Measurements from ENCODE around the gene ANKRD1.
"Not testable (repeated sequence)": the region's sequence is repeated elsewhere in the genome, so short reads cannot be mapped to it uniquely, and the experiment has no call there.

ANKRD1 gene

DNA sequence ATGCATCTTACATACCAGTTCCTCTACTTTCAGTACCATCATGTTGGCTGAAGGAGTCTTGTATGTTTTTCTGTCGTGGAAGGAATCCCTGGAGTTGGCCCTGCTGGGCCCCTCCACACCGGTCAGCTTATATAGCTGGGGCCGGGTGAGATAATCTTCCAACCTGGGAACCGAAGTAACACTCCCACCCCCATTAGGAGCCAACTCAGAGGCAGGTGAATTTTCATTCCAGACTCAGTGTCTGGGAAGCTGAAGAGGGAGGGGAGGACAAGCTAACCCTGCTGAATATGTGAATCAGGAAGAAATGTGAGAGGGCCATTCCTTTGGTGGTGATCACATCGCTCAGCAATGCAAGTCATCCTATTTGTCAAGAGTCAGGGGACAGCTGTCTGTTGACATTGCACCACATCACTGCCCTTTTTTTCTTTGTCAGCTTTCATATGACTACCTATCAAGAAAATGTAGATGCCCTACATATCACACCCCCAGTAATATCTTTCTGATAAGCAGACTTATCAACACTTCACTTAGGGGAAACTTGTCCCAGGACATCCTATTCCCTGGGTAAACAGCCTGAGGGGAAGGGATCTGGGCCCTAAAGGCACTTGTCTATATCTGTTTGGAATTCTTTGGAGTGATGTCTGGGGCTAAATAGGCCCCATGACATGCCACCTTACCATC is at the start of gene ANKRD1:
TSS of gene ANKRD1 (minus strand) at position 102 of the 681 bp plus-strand sequence. CDS start at position 42, 60 bp downstream.
- DNase-seq: no peak

DNA sequence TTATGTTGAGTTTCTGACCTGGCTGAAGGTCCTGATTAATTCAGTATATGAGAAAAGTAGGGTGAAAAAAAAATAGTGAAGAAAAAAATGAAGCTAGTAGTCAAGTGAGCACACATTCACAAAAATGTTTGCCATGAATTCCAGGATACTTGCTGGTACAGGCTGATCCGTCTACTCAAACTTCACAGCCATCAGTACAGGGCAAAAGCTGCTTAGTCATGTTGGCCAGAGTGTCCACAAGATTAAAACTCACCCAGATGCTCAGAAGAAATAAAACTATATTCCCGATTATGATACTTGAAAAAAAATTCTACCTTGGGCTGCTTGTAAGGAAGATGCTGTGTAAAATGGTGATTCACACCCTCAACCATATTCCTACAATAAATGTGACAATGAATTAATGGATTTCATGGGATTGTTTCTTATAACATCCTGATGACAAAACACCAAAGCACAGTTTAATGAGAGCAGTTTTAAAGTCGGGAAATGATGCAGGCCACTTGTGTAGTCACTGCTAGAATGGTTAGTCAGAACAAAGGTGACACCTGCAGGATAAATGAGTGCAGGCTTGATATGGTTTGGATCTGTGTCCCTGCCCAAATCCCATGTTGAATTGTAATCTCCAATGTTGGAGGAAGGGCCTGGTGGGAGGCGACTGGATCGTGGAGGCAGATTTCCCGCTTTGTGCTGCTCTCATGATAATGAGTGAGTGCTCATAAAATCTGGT is 49.2 kb upstream of the ANKRD1 start:
- DNase-seq: no peak

DNA sequence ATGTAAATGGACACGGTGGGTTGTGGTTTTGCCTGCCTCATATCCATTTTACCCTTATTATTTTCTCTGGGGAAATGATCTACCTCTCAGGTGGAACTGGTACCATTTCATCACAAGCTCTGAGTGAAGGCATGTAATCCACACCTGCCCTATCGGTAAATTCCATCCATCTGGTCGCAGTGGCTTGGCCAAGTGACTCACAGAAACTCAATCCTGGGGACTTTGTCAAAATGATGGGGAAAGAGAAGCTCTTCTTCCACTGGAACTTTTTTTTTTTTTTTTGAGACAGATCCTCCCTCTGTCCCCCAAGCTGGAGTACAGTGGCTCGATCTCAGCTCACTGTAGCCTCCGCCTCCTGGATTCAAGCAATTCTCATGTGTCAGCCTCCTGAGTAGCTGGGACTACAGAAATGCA is 48.2 kb upstream of the ANKRD1 start:
- no peak for DNase-seq

DNA sequence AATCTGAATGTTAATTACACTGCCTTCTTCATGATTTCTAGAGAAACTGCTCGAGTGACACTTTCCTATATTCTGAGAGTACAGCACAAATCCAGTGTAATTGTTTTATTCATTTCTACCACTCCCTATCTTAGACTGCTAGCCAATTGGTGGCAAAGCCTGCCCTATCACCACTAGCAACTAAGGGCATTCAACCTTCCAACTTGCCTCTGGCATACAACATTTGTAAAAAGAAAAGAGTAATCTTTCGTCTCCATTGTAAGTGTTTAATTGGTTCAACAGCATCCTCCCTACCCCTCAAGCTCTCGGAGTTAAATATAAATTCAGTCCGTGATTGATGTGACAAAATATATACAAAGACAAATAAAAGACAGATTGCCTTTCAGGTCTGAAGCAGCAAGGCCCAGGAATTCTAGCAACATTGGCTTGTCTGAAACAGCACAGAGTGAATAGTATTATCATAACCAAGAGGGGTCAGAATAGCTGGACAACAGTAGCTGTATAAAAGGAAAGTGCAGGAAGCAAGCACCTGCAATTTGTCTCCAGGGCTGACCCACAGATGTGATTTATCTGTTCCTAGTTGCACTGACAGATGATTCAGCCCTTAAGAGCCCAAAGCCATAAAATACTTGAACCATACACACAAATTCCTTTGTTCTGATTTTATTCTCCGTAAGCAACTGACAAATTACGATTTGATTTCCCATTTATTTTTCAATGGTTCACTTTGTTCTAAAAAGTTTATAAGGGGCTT is 47.6 kb upstream of the ANKRD1 start:
- no peak for DNase-seq

DNA sequence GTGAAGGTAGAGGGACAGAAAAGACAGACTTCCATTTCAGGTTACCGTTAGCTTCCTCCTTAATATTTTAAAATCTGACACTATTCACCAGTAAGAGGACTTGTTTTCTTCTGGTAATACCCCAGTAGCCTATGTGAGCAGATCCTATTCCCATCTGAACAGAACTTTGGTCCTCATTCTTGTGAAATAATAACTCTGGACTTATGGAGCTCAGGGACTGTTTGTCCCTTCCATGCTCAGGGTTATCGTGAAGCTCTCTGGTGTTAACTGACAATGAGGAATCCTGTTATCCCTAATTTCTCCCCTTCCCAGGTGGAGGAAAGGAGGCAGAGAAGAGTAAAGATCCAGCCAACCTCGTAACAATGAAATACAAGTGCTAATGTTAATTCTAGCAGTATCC is 47.0 kb upstream of the ANKRD1 start:
- DNase-seq: no peak

DNA sequence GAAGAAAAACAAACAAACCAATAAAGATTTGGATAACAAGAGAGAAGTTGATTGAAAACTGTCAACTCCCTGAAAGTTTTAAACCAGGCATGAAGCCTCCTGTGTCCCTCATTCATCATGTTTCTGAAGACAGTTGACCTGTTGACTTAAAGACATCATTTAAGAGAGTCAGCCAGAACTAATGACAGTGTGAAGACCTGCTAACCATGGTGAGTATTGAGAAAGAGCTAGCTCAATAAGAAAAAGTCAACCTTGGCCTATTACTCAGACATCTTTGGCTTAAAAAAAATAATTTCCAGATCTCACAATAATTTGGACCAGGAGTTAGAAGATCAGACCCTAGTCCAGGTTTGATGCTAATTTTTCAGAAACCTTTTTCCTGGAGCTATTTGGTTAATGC is 45.3 kb upstream of the ANKRD1 start:
- no peak for DNase-seq

DNA sequence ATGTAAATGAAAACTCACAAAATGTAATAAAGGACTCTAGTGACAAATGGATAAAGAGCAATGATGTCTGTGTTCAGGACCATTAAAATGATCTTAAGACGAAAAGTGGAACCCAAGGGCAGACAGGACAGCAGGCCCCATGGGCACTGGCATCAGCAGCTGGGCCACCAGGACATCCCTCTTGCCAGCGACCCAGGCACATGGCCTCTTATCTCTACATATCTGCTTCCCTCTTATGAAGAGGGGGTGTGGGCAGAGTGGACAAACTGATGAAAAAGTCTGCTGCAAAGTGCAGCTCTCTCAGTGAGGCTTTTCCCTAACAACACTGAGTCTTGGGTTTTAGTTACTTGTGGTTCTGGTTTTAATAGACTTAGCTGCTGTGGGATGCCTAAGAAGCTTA is 44.8 kb upstream of the ANKRD1 start:
- DNase-seq: no peak

DNA sequence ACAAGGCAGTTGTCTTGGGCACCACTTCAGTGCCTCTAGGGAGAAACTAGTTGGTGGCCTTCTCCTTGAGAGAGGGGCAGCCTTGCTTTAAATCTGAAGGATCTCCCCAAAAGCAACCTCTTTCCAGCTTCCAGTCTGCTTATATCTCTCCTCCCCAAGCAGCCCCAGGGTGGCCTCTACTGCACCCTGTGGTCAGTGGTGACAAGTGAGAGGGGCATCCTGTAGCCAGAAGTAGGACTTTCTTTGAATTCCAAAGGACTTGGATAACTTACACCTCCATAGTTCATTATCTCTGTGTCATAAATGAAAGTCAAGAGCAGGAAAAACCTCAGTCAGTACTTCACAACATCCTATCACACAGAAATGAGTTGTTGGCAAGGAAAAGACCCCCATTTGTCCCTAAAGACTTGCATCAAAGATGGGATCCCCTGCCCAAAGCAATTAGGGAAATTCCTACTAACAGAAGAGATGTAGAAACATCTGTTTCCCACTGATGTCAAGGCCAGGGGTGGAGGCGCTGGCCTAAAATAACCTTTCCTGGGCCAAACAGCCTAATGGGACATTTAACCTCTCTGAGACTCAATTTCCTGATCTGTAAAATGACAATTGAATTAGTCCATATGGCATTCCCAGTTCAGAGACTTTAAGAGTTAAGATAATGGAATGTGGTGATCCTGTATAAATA is 44.0 kb upstream of the ANKRD1 start:
- DNase-seq: no peak

DNA sequence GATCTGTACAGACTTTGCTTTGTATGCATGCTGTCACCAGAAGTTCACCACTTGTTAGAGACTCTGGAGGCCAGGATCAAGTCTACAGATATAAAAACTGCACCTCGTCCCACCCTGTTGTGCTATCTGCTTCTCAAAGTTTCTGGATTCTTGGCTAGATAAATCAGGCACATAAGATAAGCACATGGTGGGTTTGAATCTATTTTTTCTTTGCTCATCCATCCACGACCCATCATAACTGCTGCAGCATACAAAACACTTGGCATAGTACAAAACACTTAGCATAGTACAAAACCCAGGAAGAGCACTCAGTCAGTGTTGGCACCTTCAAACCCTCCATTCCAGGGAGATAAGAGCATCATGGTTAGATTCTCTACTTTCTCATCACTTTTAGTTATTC is 42.4 kb upstream of the ANKRD1 start:
- no peak for DNase-seq

DNA sequence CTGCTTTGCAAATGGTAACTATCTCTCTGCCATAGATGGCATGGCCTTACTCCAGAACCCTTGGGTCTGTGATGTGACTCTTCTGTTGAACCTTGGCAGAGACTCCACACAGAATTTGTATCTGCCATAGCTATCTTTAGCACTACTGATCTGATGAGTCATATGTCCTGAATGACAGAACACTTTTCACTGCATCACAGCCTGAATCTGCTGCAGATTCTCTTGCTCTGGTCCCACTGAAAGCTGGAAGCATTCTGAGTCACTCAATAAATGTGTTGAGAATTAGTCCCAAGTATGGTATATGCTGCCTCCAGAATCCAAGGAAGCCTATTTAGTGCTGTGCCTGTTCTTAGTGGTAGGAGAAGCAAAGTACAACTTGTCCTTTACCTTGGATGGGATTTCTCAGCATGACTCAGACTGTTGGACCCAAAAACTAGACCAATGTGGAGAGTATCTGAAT is 39.5 kb upstream of the ANKRD1 start:
- DNase-seq: no peak

DNA sequence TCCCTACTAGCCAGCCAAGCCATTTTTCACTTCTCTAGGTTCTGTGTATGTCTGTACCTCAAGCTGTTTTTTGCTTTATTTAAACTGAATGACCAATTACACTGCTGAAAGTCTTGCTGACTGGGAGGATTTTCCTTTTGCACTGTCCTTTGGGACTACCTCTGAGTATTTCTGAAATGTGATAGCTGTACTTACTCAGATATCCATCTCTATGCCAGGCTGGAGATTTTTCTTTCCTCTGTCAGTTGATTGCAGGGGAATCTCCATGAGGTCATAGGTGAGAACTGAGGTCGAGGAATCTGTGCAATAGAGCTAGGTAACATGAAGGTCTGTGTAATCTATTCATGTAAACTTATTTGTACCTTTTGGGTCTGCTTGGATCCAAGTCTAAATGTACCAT is 38.9 kb upstream of the ANKRD1 start:
- DNase-seq: no peak

DNA sequence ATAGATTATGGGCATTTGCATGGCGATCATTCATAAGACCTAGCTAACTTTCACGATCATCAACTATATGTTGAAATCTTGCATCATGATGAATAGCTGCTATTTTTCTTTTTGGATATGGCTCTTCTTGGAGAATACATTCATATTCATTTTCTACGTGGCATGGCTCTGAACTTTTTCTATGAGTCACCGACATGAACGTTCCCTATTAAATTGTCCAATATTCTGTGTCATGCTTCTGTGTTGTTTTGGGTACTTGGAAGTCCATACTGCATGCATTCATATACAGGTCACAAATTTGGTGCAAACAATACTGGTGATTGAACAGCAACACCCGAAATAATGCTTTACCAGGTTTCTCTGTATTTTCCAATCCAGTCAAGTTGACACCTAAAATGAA is 37.9 kb upstream of the ANKRD1 start:
- no peak for DNase-seq

DNA sequence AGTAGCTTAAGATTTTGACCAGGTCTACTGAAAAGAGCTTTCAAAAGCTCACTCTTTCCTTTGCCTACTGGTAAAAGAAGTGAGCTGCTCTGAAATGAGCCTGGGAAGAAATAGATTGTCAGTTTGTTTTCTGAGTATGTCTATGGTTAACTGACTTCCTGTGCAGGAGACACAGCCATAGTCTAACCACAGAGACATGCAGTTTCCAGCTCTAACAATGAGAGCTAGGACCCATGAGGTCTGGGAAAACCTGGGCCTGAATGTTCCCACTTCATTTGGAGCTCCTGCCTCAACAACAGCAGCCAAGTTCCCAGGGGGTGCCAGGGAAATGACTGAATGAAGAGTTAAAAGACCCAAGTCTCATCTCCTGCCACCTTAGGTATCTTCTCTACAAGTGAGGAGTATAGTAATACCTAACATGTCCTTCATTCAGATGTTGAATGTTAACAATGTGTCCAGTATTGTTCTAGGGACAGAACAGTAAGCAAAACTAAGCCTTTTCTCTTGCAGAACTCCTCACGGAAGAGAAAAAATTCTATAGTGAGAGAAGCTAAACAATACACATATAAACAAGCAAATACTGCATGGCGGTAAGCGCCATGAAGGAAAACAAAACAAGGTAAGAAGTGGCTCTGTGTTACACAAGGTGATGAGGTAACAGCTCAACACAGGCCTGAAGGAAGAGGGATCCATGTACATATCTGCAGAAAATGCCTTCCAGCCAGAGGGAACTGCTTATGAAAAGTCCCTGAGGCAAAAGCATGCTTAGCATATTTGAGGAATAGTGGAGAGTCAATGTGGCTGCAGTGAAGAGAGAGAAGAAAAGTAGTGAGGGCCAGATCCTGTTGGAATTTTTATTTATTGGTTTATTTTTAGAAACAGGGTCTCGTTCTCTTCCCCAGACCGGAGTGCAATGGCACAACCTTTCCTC is 26.4 kb upstream of the ANKRD1 start:
- DNase-seq: no peak

DNA sequence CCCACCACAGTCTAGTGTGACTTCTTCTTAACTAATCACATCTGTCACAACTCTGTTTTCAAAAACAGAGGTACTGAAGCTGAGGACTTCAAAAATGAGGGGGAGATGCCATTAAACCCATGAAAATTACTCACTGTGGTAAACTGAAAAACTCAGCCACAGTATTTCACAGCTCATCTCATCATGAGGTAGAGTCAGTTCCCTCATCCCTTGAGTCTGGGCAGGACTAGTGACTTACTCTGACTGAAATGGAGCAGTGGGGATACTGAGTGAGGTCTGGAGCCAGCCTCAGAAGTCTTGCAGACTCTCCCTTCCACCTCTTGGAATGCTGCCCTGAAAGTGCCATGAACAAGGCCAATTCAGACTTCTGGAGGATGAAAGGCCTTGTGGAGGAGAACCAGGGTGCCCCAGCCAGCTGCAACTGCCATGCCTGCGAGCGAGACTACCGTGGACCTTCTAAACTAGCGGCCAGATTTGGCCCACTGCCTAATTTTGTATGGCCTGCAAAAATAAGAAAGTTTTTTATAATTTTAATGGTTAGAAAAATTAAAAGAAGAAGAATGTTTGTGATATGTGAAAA is 24.7 kb upstream of the ANKRD1 start:
- DNase-seq: no peak

DNA sequence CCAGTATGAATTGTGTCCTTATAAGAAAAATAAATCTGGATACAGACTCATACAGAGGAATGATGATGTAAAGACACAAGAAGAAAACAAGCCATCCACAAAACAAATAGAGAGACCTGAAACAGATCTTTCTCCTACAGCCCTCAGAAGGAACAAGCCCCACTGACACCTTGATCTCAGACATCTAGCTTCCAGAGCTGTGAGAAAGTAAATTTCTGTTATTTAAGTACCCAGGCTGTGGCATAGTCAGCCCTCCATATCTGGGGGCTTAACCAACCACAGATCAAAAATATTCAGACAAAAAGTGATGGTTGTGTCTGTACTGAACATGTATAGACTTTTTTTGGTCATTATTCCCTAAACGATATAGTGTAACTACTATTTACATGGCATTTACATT is 23.9 kb upstream of the ANKRD1 start:
- DNase-seq: no peak

DNA sequence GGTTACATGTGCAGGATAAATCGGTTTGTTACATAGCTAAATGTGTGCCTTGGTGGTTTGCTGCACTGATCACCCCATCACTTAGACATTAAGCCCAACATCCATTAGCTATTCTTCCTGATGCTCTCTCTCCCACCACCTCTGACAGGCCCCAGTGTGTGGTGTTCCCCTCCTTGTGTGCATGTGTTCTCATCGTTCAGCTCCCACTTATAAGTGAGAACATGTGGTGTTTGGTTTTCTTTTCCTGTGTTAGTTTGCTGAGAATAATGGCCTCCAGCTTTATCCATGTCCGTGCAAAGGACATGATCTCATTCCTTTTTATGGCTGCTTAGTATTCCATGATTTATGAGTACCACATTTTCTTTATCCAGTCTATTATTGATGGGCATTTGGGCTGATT is 22.1 kb upstream of the ANKRD1 start:
- DNase-seq: not testable (repeated sequence)

DNA sequence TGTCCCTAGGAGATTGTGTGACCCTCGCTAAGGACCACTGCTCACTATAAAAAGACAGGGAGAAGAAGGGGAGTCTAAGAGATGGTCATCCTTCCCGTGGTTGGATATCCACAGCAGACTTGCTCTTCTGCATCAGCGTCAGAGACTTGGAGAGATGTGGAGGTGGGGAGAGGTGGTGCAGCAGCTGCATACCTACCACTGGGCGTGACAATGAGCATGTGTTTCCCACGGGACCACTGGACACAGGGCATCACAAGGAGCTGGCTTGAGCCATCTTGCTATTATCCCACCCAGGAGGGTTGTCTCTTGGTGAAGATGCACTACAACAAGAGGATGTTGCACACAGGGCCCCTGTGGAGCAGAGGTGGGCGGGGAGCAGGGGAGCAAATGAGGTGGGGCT is 18.8 kb upstream of the ANKRD1 start:
- DNase-seq: no peak

DNA sequence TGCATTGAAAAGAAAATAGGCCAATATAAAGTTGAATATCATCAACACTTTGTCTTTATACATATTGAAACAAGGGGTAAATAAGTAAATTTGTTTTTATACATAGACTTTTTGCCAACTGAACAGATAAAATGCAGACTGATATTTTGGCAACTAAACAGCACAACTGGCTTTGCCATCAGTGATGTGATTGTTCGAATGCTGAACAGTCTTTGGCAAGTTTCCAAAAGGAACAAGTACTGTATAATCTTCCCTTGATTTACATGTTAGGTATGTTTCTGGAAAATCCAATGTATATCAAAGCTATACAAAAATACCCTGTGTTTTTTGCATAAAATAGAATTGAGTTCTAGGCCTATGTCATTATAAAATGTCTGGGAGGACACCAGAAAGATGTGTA is 18.2 kb upstream of the ANKRD1 start:
- DNase-seq: no peak

DNA sequence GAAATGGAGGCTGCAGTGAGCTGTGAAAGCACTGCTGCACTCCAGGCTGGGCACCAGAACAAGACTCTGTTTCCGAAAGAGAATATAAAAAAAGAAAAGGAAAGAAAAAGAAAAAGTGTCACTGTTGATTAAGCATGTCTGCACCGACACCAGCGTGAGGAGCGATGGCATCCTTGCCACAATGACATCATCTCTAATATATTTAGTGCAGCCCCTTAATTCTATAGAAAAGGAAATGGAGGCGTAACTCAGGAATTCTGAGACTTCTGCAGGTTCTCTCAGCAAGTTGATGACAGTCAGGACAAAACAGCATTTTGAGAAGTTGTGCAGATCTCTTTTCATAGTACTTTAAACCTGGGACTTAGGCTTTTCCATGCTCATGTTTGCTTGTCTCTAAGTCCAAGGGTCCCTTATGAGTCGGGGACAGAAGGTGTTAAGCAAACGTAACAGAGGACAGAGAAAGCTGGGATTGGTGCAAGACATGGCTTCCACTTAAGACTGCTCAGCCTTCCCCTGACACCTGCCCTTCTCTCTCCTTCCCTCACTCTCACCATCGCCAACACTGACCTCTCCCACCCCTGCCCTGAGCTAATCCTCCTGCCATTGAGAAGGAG is 16.9 kb upstream of the ANKRD1 start:
- DNase-seq: no peak

DNA sequence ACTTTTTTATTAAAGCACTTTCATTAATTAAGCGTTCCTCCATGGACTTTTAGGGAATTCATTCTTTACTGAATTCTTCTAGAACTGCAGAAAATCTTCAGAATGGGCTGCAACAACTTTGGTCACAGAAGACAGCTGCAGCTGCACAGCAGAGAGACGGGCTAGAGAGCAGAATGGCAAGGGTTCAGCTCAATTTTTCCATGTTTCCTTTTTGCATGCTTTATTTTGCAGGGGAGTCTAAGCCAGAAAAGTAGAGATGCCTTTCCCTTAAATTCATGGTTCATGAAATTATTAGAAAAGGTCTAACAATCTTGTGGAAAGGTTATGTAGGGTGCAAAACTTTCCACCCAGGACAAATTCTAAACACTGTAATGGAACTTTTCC is 15.4 kb upstream of the ANKRD1 start:
- DNase-seq: no peak

DNA sequence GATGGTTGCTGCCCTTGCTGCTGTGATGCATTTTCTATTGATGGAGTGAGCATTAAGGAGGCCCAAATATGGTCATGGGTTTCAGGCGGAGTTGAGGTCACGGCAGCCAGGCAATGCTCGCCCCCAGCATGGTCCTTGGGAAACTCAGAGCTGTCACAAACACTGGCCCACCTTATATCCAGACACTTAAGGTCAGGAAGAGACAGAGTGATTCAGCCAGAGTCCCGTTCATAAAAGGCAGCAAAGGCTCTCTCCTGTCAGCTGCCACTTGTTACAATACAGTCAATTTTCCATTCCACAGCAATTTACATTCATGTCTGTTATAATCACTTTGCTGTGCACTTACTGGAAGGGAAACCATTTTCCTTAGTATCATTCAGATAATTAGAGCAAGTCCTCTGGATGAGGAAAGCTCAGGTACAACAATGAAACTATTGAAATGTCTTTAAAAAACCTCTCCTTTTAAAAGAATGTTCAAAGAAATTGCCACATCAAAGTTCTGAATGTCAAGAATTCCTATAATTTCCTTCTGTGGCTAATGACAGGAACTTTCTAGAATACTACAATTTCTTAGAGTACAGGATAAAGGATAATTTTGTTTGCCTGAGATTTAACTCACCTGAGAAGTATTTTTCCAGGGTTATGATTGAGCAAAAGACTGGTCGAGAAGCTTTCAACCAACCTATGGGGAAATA is 14.8 kb upstream of the ANKRD1 start:
- DNase-seq: no peak
